H9 (cell line): ENCODE results near the gene NRXN3. TPM values are rescaled to one million over a fixed set of nuclear protein-coding genes. Genes with fewer than 3 reads are reported as not detected.

Experiments used
- DNase-seq: peaks from one replicate; pipeline ENCODE4 v3.0.0-alpha.2; 2017
- H2AFZ ChIP-seq: one replicate; pipeline ENCODE4 v1.6.1; 2013; ENCODE audit warnings: mild to moderate bottlenecking, low read length, control low read depth, moderate library complexity
- H2AK5ac ChIP-seq: 2 replicates; pipeline ENCODE4 v1.6.1; 2013; ENCODE audit warnings: low read length, control low read depth, mixed read lengths; ENCODE audit not compliant: insufficient read length
- H2BK120ac ChIP-seq: one replicate; pipeline ENCODE4 v1.6.1; 2013; ENCODE audit warnings: low read depth, mild to moderate bottlenecking, low read length, control low read depth, inconsistent platforms; ENCODE audit not compliant: poor library complexity, severe bottlenecking
- H2BK12ac ChIP-seq: 2 replicates; pipeline ENCODE4 v1.6.1; 2013; ENCODE audit warnings: low read length, control low read depth, mixed read lengths, low read depth; ENCODE audit not compliant: insufficient read length
- H2BK15ac ChIP-seq: 2 replicates; pipeline ENCODE4 v1.6.1; 2013; ENCODE audit warnings: low read depth, low read length, control low read depth
- H2BK20ac ChIP-seq: one replicate; pipeline ENCODE4 v1.6.1; 2013; ENCODE audit warnings: low read depth, mild to moderate bottlenecking, low read length, control low read depth, inconsistent platforms; ENCODE audit not compliant: poor library complexity, severe bottlenecking
- H2BK5ac ChIP-seq: 2 replicates; pipeline ENCODE4 v1.6.1; 2013; ENCODE audit warnings: low read length, control low read depth, mixed read lengths; ENCODE audit not compliant: insufficient read length
- H3K14ac ChIP-seq: 2 replicates; pipeline ENCODE4 v1.6.1; 2013; ENCODE audit warnings: low read length, control low read depth; ENCODE audit not compliant: insufficient read depth
- H3K18ac ChIP-seq: 2 replicates; pipeline ENCODE4 v1.6.1; 2013; ENCODE audit warnings: low read depth, mild to moderate bottlenecking, mixed read lengths, low read length, control low read depth; ENCODE audit not compliant: insufficient read length
- H3K23ac ChIP-seq: 2 replicates; pipeline ENCODE4 v1.6.1; 2013; ENCODE audit warnings: low read length, control low read depth, mixed read lengths, low read depth; ENCODE audit not compliant: insufficient read length
- H3K23me2 ChIP-seq: 2 replicates; pipeline ENCODE4 v1.6.1; 2013; ENCODE audit warnings: low read depth, mild to moderate bottlenecking, mixed read lengths, low read length, control low read depth; ENCODE audit not compliant: insufficient read length, poor library complexity, severe bottlenecking
- H3K27ac ChIP-seq: 2 replicates; pipeline ENCODE4 v1.5.1; 2013; ENCODE audit warnings: low read length, control low read depth, mixed read lengths, low read depth; ENCODE audit not compliant: insufficient read length
- H3K27me3 ChIP-seq: 2 replicates; pipeline ENCODE4 v1.6.1; 2013; ENCODE audit warnings: low read length, control low read depth, inconsistent platforms; ENCODE audit not compliant: insufficient read depth
- H3K4ac ChIP-seq: 2 replicates; pipeline ENCODE4 v1.6.1; 2013; ENCODE audit warnings: low read depth, mild to moderate bottlenecking, control low read depth, inconsistent platforms, low read length, moderate library complexity
- H3K4me1 ChIP-seq: 2 replicates; pipeline ENCODE4 v1.6.1; 2013; ENCODE audit warnings: low read length, control low read depth, inconsistent platforms; ENCODE audit not compliant: insufficient read depth
- H3K4me2 ChIP-seq: 2 replicates; pipeline ENCODE4 v1.6.1; 2013; ENCODE audit warnings: low read length, control low read depth, mixed read lengths; ENCODE audit not compliant: insufficient read length, insufficient read depth
- H3K56ac ChIP-seq: 2 replicates; pipeline ENCODE4 v1.6.1; 2013; ENCODE audit warnings: low read depth, mild to moderate bottlenecking, mixed read lengths, low read length, control low read depth; ENCODE audit not compliant: insufficient read length
- H3K79me1 ChIP-seq: 2 replicates; pipeline ENCODE4 v1.6.1; 2013; ENCODE audit warnings: low read depth, mild to moderate bottlenecking, moderate library complexity, low read length, control low read depth, inconsistent platforms; ENCODE audit not compliant: insufficient read depth, poor library complexity, severe bottlenecking
- H3K79me2 ChIP-seq: 2 replicates; pipeline ENCODE4 v1.6.1; 2013; ENCODE audit warnings: low read length, control low read depth, inconsistent platforms; ENCODE audit not compliant: insufficient read depth
- H3K9ac ChIP-seq: 2 replicates; pipeline ENCODE4 v1.6.1; 2013; ENCODE audit warnings: low read length, control low read depth, mixed read lengths; ENCODE audit not compliant: insufficient read length; ENCODE audit errors: extremely low read depth
- H3K9me3 ChIP-seq: one replicate; pipeline ENCODE4 v1.6.1; 2013; ENCODE audit warnings: low read depth, low read length, inconsistent platforms; ENCODE audit not compliant: control insufficient read depth
- H3T11ph ChIP-seq: one replicate; pipeline ENCODE4 v1.6.1; 2013; ENCODE audit warnings: mild to moderate bottlenecking, low read length, control low read depth, inconsistent platforms
- H4K20me1 ChIP-seq: one replicate; pipeline ENCODE4 v1.6.1; 2013; ENCODE audit not compliant: control insufficient read depth, insufficient read length, insufficient read depth
- H4K5ac ChIP-seq: 2 replicates; pipeline ENCODE4 v1.6.1; 2013; ENCODE audit warnings: low read depth, mild to moderate bottlenecking, mixed read lengths, low read length, control low read depth; ENCODE audit not compliant: insufficient read length
- H4K8ac ChIP-seq: replicated peaks from 2 replicates; pipeline ENCODE4 v1.6.1; 2013; ENCODE audit warnings: low read length, control low read depth, mixed read lengths, low read depth; ENCODE audit not compliant: insufficient read length
- H4K91ac ChIP-seq: 2 replicates; pipeline ENCODE4 v1.6.1; 2013; ENCODE audit warnings: low read depth, mild to moderate bottlenecking, moderate library complexity, mixed read lengths, low read length, control low read depth; ENCODE audit not compliant: insufficient read length
- H3K27ac Mint-ChIP-seq, 3 experiments: 2 replicates in 2 of 3; 3 replicates in 1 of 3; pipeline ENCODE4 v1.8.0; 2020 to 2021; ENCODE audit warnings: mixed read lengths in 3 of 3, mild to moderate bottlenecking in 1 of 3, moderate library complexity in 1 of 3
- H3K27me3 Mint-ChIP-seq: 2 replicates; pipeline ENCODE4 v1.8.0; 2021; ENCODE audit warnings: low read depth, mild to moderate bottlenecking, moderate library complexity, mixed read lengths
- H3K36me3 Mint-ChIP-seq, 3 experiments: 2 replicates in 2 of 3; 3 replicates in 1 of 3; pipeline ENCODE4 v1.8.0; 2020 to 2021; ENCODE audit warnings: low read depth in 3 of 3, mixed read lengths in 3 of 3; ENCODE audit not compliant: insufficient read depth in 1 of 3
- H3K4me1 Mint-ChIP-seq, 2 experiments: 2 replicates each; pipeline ENCODE4 v1.8.0; 2020; ENCODE audit warnings: mixed read lengths in 2 of 2
- H3K4me3 Mint-ChIP-seq, 2 experiments: 2 replicates in 1 of 2; 3 replicates in 1 of 2; pipeline ENCODE4 v1.8.0; 2020 to 2021; ENCODE audit warnings: mild to moderate bottlenecking in 2 of 2, mixed read lengths in 2 of 2, moderate library complexity in 1 of 2
- H3K9me3 Mint-ChIP-seq, 2 experiments: 2 replicates in 1 of 2; 3 replicates in 1 of 2; pipeline ENCODE4 v1.8.0; 2020; ENCODE audit warnings: mild to moderate bottlenecking in 2 of 2, mixed read lengths in 2 of 2, moderate library complexity in 1 of 2
- CTCF ChIP-seq: fragments of 200-600 bp; sonication (generic); conservative IDR thresholded peaks from 3 replicates; pipeline ENCODE4 v1.8.0; 2021; ENCODE audit warnings: antibody characterized with exemption, mild to moderate bottlenecking
- total RNA-seq: library from RNA; stranded (reverse); gene quantifications from 2 replicates; pipeline ENCODE4 v1.2.1, GENCODE V29; 2021

NRXN3 gene
- total RNA-seq, 1 experiment from 2014 or later = 1.8 TPM

GRCh38 chr14:78443834-78444233, 273.7 kb downstream of the NRXN3 start:
- no peak overlapping the region for H2AFZ ChIP-seq
- no peak overlapping the region for H2BK20ac ChIP-seq
- no peak overlapping the region for H3K9ac ChIP-seq
- peaks cover 12 to 19% of the 10 kb centered on the region in 2 experiments for H3K4me1 Mint-ChIP-seq
- H2BK120ac ChIP-seq = no peak overlapping the region
- H3K27me3 ChIP-seq = no peaks in the 10 kb centered on the region
- no peak overlapping the region for H3K27ac Mint-ChIP-seq
- no peaks in the 10 kb centered on the region for H3K27me3 Mint-ChIP-seq
- no peak overlapping the region for H2BK12ac ChIP-seq
- no peak overlapping the region for H3T11ph ChIP-seq
- H3K23ac ChIP-seq = no peak overlapping the region
- peaks cover 0 to 3% of the 10 kb centered on the region in 2 experiments; a peak in 2 of 5 replicates for H3K9me3 Mint-ChIP-seq
- no peak overlapping the region for H3K18ac ChIP-seq
- no peak overlapping the region for H2BK5ac ChIP-seq
- no peak overlapping the region for H2AK5ac ChIP-seq
- H4K20me1 ChIP-seq = no peaks in the 10 kb centered on the region
- no peak overlapping the region for H4K5ac ChIP-seq
- no peak overlapping the region for H4K8ac ChIP-seq
- H4K91ac ChIP-seq = no peak overlapping the region
- H3K4ac ChIP-seq = no peak overlapping the region
- no peak overlapping the region for H2BK15ac ChIP-seq
- H3K4me2 ChIP-seq = no peak overlapping the region
- H3K4me1 ChIP-seq = no peaks in the 10 kb centered on the region
- no peaks in the 10 kb centered on the region for H3K79me1 ChIP-seq
- no peaks in the 10 kb centered on the region for H3K23me2 ChIP-seq
- no peak for DNase-seq
- no peaks in the 10 kb centered on the region for H3K9me3 ChIP-seq
- no peak overlapping the region for H3K4me3 Mint-ChIP-seq
- no peak overlapping the region for H3K27ac ChIP-seq
- no peaks in the 10 kb centered on the region for H3K79me2 ChIP-seq
- no peak overlapping the region for H3K56ac ChIP-seq
- TF ChIP-seq CTCF = no peak
- no peak overlapping the region for H3K14ac ChIP-seq
- no peaks in the 10 kb centered on the region; a peak in 1 of 7 replicates for H3K36me3 Mint-ChIP-seq
